Stimulated activated CD8-positive, alpha-beta memory T cell treated with anti-CD3 and anti-CD28 coated beads, Interleukin-4, amount 100 ng/mL, for 4 hours (primary cell): Measurements from ENCODE around the gene STON2.
"Not testable (repeated sequence)": the region's sequence is repeated elsewhere in the genome, so short reads cannot be mapped to it uniquely, and the experiment has no call there.

ENCODE experiments used
- DNase-seq, 2 donors: peaks; one replicate each; pipeline ENCODE4 v3.0.0-alpha.2; 2020; ENCODE audit warnings: low read depth in 2 of 2, low spot score in 1 of 2

STON2 gene

GRCh38 chr14:81231540-81231939 lies 168.6 kb downstream of the STON2 start:
- no peak for DNase-seq

DNA sequence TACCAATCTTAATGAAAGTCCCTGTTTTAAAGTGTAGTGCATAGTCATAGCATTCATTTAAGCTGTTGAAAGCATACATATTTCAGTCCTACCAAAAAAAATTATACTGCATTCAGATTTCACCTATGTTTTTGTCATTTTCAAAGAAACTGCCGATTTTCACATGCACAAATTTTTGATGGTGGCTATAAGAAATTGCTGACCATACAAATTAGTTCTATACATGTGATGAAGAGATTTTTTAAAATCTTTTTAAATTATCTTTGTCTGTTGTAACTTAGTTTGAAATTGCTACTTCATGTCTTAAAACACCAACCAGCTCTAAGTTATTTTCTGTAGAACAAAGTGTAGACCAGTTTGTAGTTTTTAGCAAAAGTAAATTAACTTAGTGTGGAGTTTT lies 175.9 kb downstream of the STON2 start:
- no peak for DNase-seq

GRCh38 chr14:81223788-81224187 lies 176.3 kb downstream of the STON2 start:
- DNase-seq, result not testable (repeated sequence)

GRCh38 chr14:81222691-81223090 lies 177.4 kb downstream of the STON2 start:
- DNase-seq, result no peak

GRCh38 chr14:81222126-81222525 lies 178.0 kb downstream of the STON2 start:
- no peak for DNase-seq

DNA sequence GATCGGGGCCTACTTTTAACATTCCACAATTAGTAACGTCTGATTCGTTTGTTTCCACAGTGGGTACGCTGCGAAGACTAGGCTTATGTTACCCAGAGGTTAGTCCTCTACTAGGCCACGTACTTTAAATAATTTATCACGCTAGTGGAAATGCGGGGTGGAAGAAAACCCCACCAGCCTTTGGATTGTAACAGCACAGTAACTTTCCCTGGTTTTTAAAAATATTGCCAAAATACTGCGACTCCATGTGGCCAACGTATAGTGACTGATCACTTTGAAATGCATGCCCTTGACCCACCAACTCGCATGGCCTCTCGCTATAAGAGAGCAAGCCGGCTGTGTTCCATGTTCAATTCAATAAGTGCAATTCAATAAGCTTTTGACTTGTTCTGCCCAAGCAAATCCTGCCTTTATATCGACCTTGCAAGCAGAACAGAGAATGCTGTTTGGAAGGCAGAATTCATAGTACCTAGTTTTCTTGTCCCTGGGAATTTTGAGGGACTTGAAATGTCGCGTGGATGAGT lies 178.5 kb downstream of the STON2 start:
- no peak for DNase-seq

DNA sequence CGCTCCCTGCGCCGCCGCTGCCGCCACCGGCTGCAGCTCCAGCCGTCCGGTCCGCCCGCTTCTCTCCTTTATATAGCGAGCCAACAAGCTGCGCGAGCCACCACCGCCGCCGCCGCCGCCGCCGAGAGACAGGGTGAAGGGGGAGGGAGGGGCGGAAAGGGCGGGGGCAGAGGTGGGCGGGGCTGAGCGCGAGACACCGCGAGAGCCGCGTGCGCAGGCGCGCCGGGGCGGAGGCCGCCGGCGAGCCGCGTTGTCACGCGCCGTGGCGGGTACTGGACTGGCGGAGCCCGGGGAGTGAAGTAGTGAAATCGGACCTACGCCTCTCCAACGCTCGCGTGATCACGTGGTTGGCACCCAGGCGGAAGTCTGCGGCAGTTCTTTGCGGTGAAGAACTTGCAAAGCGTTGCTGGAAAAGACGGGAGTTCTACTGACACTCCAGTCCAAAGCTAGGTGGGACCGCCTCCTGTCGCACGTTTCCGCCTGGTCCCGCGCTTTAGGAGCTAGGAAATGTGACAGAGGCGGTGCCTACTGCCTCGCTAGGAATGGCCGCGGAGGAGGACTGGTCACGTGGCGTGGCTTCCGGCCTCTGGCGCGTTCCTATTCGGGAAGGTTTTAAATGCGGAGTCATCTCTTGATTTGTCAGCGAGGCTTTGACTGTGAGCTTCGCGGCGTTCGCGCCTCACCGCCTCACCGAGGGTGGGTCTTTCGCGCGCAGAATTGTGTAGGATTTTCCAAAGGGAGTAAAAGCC lies 179.1 kb downstream of the STON2 start, which contains the start of gene GTF2A1:
TSS of gene GTF2A1 (minus strand) at position 130 of the 749 bp plus-strand sequence. CDS start 441 bp downstream, outside the sequence.
- DNase-seq, result peak; percentile 76 to 87

DNA sequence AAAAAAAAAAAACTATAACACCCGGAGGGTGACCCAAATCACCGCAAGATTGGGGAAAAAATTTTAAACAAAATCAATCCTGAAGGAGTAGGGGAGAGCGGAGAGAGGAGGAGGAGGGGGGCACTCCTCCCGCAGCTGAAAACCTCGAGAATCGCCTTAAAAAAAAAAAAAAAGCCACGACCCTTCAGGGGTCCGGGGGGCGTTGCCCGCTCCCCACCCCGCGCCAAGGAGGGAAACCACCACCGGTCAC lies 179.6 kb downstream of the STON2 start:
- no peak for DNase-seq

DNA sequence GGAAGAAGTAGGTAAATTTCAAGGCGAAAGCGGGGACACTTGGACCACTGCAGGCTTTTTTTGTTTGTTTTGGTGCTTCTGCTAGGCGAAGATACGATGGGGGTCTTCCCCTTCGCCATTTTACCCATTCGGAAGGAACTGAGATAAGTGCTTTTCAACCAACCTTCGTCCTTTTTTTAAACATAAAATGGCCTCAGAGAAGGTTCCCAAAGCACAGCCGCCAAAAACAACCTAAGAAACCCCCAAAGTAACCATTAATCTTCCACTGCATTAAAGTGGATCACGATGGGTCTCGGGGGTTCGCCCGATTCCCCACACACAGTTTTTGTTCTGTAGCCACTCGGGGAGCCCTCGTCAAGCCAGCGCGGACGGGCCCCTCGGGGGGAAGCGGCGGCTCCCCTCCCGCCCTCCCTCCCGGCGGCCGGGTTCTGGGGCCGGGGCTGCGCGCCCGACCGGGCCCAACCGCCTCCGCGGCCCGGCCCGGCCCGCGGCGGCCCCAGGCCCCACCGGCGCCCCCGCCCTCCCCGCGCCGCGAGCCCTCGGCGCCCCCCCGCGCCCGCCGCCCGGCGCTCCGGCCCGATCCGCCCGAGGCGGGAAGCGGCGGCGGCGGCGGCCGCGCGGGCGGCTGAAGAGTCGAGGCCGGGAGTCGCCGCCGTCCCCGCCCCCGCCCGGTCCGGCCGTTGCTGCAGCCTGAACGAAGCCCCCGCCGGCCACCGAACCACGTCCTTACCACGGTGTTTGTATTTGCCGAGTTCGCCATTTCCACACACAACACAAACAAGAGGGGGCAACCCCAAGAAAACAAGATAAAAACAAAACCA lies 180.2 kb downstream of the STON2 start:
- peak in 1 of 2 donors; percentile 10 for DNase-seq

DNA sequence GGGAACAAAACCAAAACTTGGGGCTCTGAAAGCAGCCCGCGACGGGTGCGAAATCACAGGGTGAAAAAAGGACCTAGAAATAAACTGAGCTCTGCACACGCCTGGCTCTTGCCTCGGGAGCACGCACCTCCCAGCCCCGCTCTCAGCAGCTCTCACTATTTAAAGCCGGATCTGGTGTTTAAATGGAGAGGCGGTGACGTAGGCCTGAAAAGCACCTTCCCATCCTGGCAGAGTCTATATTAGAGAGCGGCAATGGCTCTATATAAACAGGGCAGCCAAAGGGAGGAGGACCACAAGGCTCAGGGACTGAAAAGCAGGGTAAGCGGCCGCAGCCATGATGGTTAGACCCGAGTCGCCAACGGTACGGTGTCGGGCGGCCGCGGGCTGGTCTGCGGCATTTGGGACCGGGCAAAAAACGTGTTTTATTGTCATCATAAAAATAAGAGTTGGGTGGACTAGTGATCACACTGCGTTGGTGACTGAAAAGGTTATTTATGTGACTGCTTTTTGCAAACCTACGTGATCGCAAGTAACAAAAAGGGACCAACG lies 180.8 kb downstream of the STON2 start:
- peak; percentile 59 to 61 for DNase-seq

DNA sequence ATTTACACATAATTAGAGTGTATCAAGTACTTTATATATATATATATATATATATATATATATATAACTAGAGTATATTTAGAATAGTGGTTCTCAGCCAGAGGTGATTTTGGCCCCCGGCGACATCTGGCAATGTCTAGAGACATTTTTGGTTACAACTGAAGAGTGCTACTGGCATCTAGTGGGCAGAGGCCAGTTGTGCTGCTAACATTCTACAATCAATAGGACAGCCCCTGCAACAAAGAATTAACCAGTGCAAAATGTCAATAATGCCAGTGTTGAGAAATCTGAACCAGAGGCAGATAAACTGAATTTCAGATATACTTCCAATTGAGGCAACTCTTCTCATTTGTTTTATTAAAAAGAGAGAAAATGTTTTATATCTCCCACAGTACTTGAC lies 188.3 kb downstream of the STON2 start:
- no peak for DNase-seq
